Iris pigment epithelial cell (primary cell): ENCODE measurements around the gene LDLRAP1.

ENCODE experiments used
- DNase-seq: peaks from one replicate; pipeline ENCODE4 v3.0.0-alpha.2; 2011; ENCODE audit warnings: low read depth

LDLRAP1 gene

DNA sequence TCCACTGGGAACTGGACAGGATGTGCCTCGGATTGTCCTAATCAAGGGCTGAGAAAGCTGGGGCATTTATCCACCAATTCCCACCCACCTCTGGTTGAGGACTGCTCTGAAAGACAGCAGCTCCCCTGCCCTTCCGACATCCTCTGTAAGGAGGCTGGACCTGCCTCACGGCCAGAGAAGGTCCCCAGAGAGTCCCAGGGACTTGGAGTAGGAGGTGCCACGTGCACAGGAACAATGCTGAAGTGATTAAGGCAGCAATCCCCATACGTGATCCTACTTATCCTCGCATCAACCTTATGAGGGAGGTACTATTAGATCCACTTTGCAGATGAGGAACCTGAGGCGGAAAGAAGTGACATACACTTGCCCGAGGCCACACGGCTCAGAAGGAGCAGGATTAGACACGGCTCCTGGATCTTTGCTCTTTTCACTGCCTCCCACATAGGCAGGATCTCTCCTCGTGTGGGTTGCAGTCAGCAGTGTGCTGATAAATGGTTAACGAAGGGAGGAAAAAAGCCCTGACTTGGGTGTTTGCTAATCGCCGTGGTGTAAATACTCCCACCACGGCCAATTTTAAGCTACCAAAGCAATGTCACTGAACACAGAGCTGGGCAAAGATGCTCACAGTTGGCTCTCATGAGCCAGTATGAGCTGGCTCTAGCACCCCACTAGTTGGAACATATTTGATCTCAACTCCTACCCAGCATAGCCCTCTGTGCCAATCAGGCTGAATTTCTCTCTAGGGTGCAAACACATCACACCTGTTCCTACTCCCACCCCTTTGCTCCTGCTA, 18.6 kb upstream of the LDLRAP1 start:
- DNase-seq, result no peak

DNA sequence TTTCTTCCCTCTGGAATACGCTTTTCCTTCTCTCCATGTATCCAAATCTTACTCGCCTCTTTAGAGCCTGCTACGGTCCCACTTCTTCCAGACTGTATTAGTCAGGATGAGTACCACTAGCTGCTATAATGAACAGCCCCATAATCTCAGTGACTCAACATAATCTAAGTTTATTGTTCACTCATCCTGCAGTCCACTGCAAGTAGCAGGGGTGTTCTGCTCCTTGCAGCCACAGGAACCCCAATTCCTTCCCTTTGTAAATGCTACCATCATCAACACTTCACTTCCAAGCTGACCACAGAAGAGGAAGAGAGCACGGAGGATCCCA, 18.1 kb upstream of the LDLRAP1 start:
- no peak for DNase-seq

GRCh38 chr1:25526753-25527152, 16.7 kb upstream of the LDLRAP1 start:
- DNase-seq, result no peak

DNA sequence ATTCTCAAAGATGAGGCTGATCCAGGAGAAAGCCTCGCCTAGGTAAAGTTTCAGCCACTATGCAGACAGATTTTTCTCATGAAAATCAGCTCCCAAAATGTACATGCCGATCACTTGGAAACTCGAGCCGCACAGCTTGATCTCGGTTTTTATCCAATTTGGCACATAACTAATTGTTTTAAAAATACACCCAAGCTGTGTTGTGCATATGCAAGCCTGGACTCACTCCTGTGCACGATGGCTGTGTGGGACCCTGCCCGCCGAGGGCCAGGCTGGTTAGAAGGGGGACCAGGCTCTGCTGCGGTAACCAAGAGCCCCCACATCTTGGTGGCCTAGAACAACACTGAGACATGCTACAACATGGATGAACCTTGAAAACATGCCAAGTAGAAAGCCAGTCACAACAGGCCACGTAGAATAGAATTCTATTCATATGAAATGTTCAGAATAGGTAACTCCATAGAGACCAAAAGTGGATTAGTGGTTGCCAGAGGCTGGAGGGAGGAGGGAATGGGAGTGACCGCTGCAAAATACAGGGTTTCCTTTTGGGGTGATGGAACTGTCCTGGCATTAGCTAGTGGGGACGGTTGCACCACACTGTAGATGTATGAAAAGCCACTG, 16.1 kb upstream of the LDLRAP1 start:
- no peak for DNase-seq

DNA sequence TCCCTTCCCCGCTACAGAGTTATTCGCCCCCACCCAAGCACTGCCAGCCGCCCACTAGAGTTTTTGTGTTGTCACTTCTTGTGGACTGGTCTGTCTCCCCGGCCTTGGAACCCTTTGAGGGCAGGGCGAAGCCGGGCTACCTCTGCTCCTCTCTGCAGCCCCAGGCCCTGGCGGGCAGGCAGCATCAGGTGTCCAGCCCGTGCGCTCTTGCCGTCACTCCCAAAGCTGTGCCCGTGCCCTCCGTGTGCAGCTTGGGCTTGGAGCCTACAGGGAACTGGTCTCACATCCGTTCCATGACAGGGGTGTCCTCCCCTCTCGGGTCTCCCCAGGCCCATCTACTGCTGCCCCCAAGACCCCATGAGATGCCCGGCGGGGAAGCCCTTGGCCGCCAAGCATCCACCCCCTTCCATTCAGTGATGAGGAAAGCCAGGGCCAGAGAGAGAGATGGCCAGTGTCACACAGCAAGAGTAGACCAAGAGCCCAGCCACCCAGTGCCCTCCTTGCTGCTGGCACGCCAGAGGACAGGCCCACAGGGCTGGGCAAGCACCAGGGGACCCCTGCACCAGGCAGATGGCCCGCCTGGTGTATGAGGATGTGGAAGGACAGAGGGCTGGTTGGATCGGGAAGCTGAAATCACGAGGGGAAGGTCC, 15.3 kb upstream of the LDLRAP1 start:
- DNase-seq, result no peak

DNA sequence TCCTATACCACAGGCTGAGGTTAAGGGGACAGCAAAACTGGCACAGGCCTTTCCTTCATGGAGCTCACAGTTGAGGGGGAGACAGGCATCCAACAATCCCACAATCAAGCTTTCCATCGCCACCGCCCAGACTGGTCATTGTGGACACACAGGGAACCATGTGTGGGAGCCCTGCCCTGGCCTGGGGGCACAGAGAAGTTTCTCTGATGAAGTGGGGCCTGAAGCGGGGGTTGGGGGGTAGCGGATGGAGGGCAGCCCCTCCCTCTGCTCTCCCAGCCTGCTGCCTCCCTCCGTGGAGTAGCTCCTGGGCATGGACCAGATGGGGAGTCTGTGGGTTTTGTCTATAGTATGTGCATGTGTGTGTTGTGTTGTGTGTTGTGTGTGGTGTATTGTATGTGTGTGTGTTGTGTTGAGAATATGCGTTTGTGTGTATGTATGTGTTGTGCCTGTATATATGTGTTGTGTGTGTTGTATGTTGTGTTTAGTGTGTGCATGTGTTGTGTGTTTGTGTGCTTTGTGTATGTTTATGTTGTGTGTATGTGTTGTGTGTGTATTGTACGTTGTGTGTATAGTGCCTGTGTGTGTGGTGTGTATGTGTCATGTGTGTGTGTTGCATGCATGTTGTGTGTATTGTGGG, 14.4 kb upstream of the LDLRAP1 start:
- no peak for DNase-seq

- DNase-seq, result no peak
Observed at GRCh38 chr1:25529518-25530185, 13.8 kb upstream of the LDLRAP1 start.

GRCh38 chr1:25530186-25531081, 13.0 kb upstream of the LDLRAP1 start:
- no peak for DNase-seq

- DNase-seq, result no peak
Observed at GRCh38 chr1:25531082-25531461, 12.3 kb upstream of the LDLRAP1 start.

- no peak for DNase-seq
Observed at GRCh38 chr1:25532970-25533369, 10.4 kb upstream of the LDLRAP1 start.

GRCh38 chr1:25533775-25534409, 9.5 kb upstream of the LDLRAP1 start:
- no peak for DNase-seq

- no peak for DNase-seq
Observed at GRCh38 chr1:25534410-25534788, 9.0 kb upstream of the LDLRAP1 start.

DNA sequence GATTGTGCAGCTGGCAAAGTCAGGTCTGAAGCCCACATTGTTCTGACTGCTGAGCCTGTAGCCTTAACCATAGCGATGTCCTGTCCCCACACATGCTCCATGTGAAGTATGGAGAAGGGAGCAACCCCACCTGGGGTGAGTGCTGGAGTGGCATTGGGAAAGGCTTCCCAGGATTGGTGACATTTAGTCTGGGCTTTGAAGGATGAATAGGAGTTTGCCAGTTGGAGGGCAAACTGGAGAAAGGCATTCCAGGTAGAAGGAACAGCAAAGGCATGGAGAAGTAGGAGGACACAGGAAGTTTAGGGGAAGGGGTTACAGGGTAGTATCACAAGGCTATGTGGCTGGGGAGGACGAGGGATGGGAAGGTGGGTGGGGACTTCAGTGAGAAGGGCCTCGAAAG, 7.3 kb upstream of the LDLRAP1 start:
- DNase-seq, result no peak

DNA sequence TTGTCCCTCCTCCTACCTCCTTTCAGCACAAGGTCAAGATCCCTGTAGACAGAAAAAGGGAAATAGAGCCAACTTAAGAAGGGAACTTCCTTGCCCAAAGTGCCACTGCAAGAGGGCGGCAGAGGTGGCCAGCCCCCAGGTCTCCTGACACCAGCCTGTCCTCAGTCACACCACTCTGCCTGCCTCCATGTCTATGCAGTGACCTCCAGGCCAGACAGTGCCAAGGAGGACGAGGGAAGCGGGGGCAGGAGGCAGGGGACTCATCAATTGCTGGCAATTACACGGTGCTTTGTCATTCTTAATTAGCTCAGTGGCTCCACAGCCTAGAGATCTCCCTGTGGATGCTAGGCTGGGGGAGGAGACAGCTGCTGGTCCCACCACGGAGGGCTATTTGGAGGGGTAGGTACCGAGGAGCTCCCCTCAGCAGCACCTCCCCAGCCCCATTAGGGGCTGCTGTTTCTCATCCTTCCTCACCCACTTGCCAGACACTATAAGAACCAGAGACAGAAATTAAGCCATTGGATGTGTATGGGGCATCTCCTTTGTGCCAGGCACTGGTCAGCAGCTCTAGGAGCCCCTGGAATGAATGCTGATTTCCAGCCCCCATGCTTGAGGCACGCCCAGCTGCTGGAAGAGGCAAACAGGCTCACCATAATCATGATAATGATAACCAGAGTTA, 6.1 kb upstream of the LDLRAP1 start:
- DNase-seq, result no peak

GRCh38 chr1:25538191-25538767, 5.1 kb upstream of the LDLRAP1 start:
- no peak for DNase-seq

DNA sequence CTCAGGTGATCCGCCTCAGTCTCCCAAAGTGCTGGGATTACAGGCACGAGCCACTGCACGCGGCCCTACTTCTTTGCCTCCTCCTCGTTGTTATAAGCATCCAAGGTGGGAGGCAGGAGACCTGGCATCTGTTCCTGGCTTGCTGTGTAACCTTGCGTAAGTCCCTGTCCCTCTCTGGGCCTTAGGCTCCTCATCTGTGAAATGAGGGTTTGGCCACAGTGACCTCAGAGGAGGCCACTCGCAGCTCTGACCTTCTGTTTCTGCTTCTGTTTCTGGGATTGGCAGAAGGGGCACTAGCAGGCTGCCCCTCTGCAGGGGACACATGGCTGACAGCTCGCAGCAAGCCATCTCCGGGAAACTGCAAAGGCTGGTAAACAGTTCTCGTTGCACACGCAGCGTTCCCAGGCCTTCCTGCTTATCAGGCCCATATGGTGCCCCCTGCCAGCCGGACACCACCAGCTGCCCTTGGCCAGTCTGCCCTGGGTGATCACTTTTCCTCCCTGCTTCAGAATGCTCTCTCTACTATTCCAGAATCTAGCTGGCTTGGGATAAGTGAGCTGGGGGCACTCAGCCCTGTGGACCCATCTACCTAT, 2.6 kb upstream of the LDLRAP1 start:
- no peak for DNase-seq

GRCh38 chr1:25541425-25541824, 2.0 kb upstream of the LDLRAP1 start:
- no peak for DNase-seq

- no peak for DNase-seq
Observed at GRCh38 chr1:25541889-25542658, 1.3 kb upstream of the LDLRAP1 start.

DNA sequence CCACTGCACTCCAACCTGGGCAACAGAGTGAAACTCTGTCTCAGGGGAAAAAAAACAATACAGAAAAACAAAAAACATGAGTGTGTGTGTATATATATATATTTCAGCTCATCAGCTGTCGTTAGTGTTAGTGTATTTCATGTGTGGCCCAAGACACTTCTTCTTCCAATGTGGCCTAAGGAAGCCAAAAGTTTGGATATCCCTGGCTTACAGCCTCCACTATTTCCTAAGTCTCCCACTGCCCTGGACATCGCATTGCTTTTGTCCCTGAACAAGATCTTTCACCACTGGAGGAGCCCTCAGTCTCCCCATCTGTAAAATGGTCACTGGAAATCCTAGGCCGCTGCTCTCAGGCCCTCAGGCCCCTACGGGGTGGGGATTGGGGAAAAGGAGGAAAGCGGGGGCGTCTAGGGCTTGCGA, 391 bp upstream of the LDLRAP1 start:
- DNase-seq, result no peak
